Mesendoderm (in vitro differentiated cells): Measurements from ENCODE around the gene ZNF277.
A peak's percentile ranks its signal among the peaks of the same experiment; 100 is the strongest.
"Not testable (repeated sequence)": the region's sequence is repeated elsewhere in the genome, so short reads cannot be mapped to it uniquely, and the experiment has no call there.

ENCODE experiments used
- DNase-seq: peaks from one replicate; pipeline ENCODE4 v3.0.0; 2013
- H2AK5ac ChIP-seq: 2 replicates; pipeline ENCODE4 v1.6.1; 2013; ENCODE audit warnings: low read length, inconsistent platforms
- H2BK120ac ChIP-seq: 2 replicates; pipeline ENCODE4 v1.6.1; 2013; ENCODE audit warnings: low read depth, mild to moderate bottlenecking, low read length, moderate library complexity, mixed read lengths
- H2BK15ac ChIP-seq: replicated peaks from 2 replicates; pipeline ENCODE4 v1.6.1; 2013; ENCODE audit warnings: low read depth, mild to moderate bottlenecking, moderate library complexity
- H2BK5ac ChIP-seq: 2 replicates; pipeline ENCODE4 v1.6.1; 2013; ENCODE audit warnings: low read length, inconsistent platforms
- H3K18ac ChIP-seq: 2 replicates; pipeline ENCODE4 v1.6.1; 2013; ENCODE audit warnings: mild to moderate bottlenecking, low read length, mixed read lengths
- H3K23ac ChIP-seq: one replicate; pipeline ENCODE4 v1.6.1; 2013; ENCODE audit warnings: low read length
- H3K27ac ChIP-seq: 2 replicates; pipeline ENCODE4 v1.5.1; 2013; ENCODE audit warnings: low read depth, mild to moderate bottlenecking, inconsistent platforms, low read length, moderate library complexity
- H3K27me3 ChIP-seq: 2 replicates; pipeline ENCODE4 v1.6.1; 2013; ENCODE audit warnings: low read length, control low read depth, mild to moderate bottlenecking, inconsistent platforms; ENCODE audit not compliant: insufficient read depth, poor library complexity
- H3K36me3 ChIP-seq: 2 replicates; pipeline ENCODE4 v1.6.1; 2013; ENCODE audit warnings: low read length, inconsistent platforms; ENCODE audit not compliant: control insufficient read depth, insufficient read depth
- H3K4ac ChIP-seq: one replicate; pipeline ENCODE4 v1.6.1; 2013; ENCODE audit warnings: low read depth, mild to moderate bottlenecking, low read length, moderate library complexity
- H3K4me1 ChIP-seq: 2 replicates; pipeline ENCODE4 v1.6.1; 2013; ENCODE audit warnings: low read depth, low read length, inconsistent platforms; ENCODE audit not compliant: control insufficient read depth
- H3K4me2 ChIP-seq: 2 replicates; pipeline ENCODE4 v1.6.1; 2013; ENCODE audit warnings: low read length
- H3K4me3 ChIP-seq: 2 replicates; pipeline ENCODE4 v1.5.1; 2013; ENCODE audit warnings: mild to moderate bottlenecking, low read length
- H3K56ac ChIP-seq: one replicate; pipeline ENCODE4 v1.6.1; 2013; ENCODE audit warnings: low read length
- H3K79me1 ChIP-seq: 2 replicates; pipeline ENCODE4 v1.6.1; 2013; ENCODE audit warnings: low read length, inconsistent platforms
- H3K79me2 ChIP-seq: 2 replicates; pipeline ENCODE4 v1.6.1; 2013; ENCODE audit warnings: mild to moderate bottlenecking, low read length; ENCODE audit not compliant: control insufficient read depth, insufficient read depth
- H3K9ac ChIP-seq: 2 replicates; pipeline ENCODE4 v1.6.1; 2013; ENCODE audit warnings: low read length, inconsistent platforms
- H4K5ac ChIP-seq: one replicate; pipeline ENCODE4 v1.6.1; 2013; ENCODE audit warnings: low read length
- H4K8ac ChIP-seq: one replicate; pipeline ENCODE4 v1.6.1; 2013; ENCODE audit warnings: low read depth, mild to moderate bottlenecking, control low read depth, low read length, moderate library complexity
- WGBS: extraction: QIAGEN DNeasy Blood & Tissue Kit; methylation state at CpG from one replicate; pipeline ENCODE4 v1.1.7; 2013; ENCODE audit warnings: low lambda C conversion rate, missing lambda C conversion rate; ENCODE audit not compliant: insufficient coverage; ENCODE audit errors: extremely low coverage; 5-methylcytosine and 5-hydroxymethylcytosine counted together

The ZNF277 gene

DNA sequence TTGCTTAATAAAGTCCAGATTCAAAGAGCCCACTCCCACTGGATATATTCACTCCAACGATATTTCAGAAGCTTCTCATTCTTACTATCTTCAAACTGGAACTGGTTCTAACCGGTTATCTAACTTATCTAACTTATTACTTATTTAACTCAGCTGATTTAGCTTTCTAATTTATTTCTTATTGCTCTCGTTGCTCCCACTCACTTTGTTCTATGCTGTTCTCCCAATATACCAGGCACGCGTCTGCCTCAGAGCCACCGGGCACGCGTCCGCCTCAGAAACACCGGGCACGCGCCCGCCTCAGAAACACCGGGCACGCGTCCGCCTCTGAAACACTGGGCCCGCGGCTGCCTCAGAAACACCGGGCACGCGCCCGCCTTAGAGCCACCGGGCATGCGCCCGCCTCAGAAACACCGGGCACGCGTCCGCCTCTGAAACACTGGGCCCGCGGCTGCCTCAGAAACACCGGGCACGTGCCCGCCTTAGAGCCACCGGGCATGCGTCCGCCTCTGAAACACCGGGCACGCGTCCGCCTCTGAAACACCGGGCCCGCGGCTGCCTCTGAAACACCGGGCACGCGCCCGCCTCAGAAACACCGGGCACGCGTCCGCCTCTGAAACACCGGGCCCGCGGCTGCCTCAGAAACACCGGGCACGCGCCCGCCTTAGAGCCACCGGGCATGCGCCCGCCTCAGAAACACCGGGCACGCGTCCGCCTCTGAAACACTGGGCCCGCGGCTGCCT lies 184.8 kb downstream of the ZNF277 start:
- not testable (repeated sequence) for H3K4ac ChIP-seq, H2BK5ac ChIP-seq, H2AK5ac ChIP-seq, H3K18ac ChIP-seq, H4K8ac ChIP-seq, H3K4me3 ChIP-seq, H3K27me3 ChIP-seq, H3K79me1 ChIP-seq, H2BK120ac ChIP-seq, H4K5ac ChIP-seq, H3K4me1 ChIP-seq, H2BK15ac ChIP-seq, H3K79me2 ChIP-seq, H3K56ac ChIP-seq, H3K23ac ChIP-seq, H3K27ac ChIP-seq, H3K9ac ChIP-seq, H3K4me2 ChIP-seq, H3K36me3 ChIP-seq
- DNase-seq, result peak; percentile 53
- WGBS, result 100% methylated on average over 1 of the region's 69 CpGs

DNA sequence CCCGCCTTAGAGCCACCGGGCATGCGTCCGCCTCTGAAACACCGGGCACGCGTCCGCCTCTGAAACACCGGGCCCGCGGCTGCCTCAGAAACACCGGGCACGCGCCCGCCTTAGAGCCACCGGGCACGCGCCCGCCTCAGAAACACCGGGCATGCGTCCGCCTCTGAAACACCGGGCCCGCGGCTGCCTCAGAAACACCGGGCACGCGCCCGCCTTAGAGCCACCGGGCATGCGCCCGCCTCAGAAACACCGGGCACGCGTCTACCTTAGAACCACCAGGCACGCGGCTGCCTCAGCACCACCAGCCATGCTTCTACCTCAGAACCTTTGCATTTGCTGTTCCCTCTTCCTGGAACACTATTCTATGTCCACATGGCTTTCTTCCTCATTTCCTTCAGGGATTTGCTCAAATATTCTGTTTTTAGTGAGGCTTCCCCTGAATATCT lies 185.4 kb downstream of the ZNF277 start:
- H3K79me1 ChIP-seq, H3K27me3 ChIP-seq, H3K79me2 ChIP-seq, H3K36me3 ChIP-seq, H2BK120ac ChIP-seq, H3K4me1 ChIP-seq, H4K8ac ChIP-seq, H3K4me3 ChIP-seq, H2BK5ac ChIP-seq, H3K18ac ChIP-seq, H2AK5ac ChIP-seq, H3K4ac ChIP-seq, H3K23ac ChIP-seq, H2BK15ac ChIP-seq: not testable (repeated sequence)
- H3K9ac ChIP-seq, result peak overlapping the region; percentile 67
- H3K4me2 ChIP-seq, result peak overlapping the region; percentile 56
- peak; percentile 72 for DNase-seq
- H3K27ac ChIP-seq, result peak overlapping the region; percentile 8
- H4K5ac ChIP-seq, result peak overlapping the region; percentile 82
- no CpG with 5 or more reads among the region's 37 CpGs for WGBS
- peak overlapping the region; percentile 89 for H3K56ac ChIP-seq
